Smooth muscle cell (in vitro differentiated cells): ENCODE results near the gene PCP4L1. TPM values are rescaled to one million over a fixed set of nuclear protein-coding genes. Genes with fewer than 3 reads are reported as not detected.

ENCODE experiments used
- DNase-seq: peaks from one replicate; lab custom pipeline; 2025; ENCODE audit not compliant: unreplicated experiment; lab: John Stamatoyannopoulos, UW
- H2AFZ ChIP-seq: fragments of 200-600 bp; sonication (generic); 2 replicates; pipeline ENCODE4 v1.6.0; 2016; ENCODE audit warnings: antibody characterized with exemption, low read depth, mild to moderate bottlenecking
- H3F3A ChIP-seq: fragments of 200-600 bp; sonication (generic); 2 replicates; pipeline ENCODE4 v1.6.0; 2017; ENCODE audit warnings: antibody characterized with exemption, low read depth
- H3K27ac ChIP-seq: fragments of 200-600 bp; sonication (generic); 2 replicates; pipeline ENCODE4 v1.5.1; 2016; ENCODE audit warnings: low read depth, mild to moderate bottlenecking
- H3K27me3 ChIP-seq: fragments of 200-600 bp; sonication (generic); 2 replicates; pipeline ENCODE4 v1.6.1; 2016; ENCODE audit warnings: low read depth, mild to moderate bottlenecking
- H3K36me3 ChIP-seq: fragments of 200-600 bp; sonication (generic); 2 replicates; pipeline ENCODE4 v1.5.1; 2016; ENCODE audit warnings: low read depth
- H3K4me1 ChIP-seq: fragments of 200-600 bp; sonication (generic); 2 replicates; pipeline ENCODE4 v1.5.1; 2016; ENCODE audit warnings: low read depth
- H3K4me2 ChIP-seq: fragments of 200-600 bp; sonication (generic); 2 replicates; pipeline ENCODE4 v1.6.0; 2016; ENCODE audit warnings: mild to moderate bottlenecking
- H3K4me3 ChIP-seq: fragments of 200-600 bp; sonication (generic); 2 replicates; pipeline ENCODE4 v1.5.1; 2016; ENCODE audit warnings: mild to moderate bottlenecking
- H3K79me2 ChIP-seq: fragments of 200-600 bp; sonication (generic); 2 replicates; pipeline ENCODE4 v1.6.0; 2016; ENCODE audit warnings: low read depth, mild to moderate bottlenecking
- H3K9ac ChIP-seq: fragments of 200-600 bp; sonication (generic); 2 replicates; pipeline ENCODE4 v1.6.0; 2016; ENCODE audit warnings: low read depth
- H3K9me3 ChIP-seq: fragments of 200-600 bp; sonication (generic); replicated peaks from 2 replicates; pipeline ENCODE4 v1.5.1; 2016; ENCODE audit warnings: low read depth
- H4K20me1 ChIP-seq: fragments of 200-600 bp; sonication (generic); 2 replicates; pipeline ENCODE4 v1.6.0; 2016; ENCODE audit warnings: low read depth
- WGBS: methylation state at CpG from one replicate; pipeline ENCODE4 v1.1.7; 2016; ENCODE audit warnings: low lambda C conversion rate; 5-methylcytosine and 5-hydroxymethylcytosine counted together
- polyA plus RNA-seq: library from polyadenylated mRNA; unstranded; fragments of >200 nt; fragmentation: Nextera tagmentation; extraction: Ambion mirVana; gene quantifications from 2 replicates; pipeline ENCODE4 v1.2.1, GENCODE V29; 2016
- total RNA-seq: library from RNA; depleted of rRNA; stranded (reverse); fragments of >200 nt; gene quantifications from 2 replicates; pipeline ENCODE4 v1.2.3, GENCODE V29; 2014
- TF ChIP-seq, protein P1 (sequence below): fragments of 200-600 bp; sonication (generic); IDR thresholded peaks from 2 replicates; pipeline ENCODE4 v1.5.1; 2017; ENCODE audit warnings: borderline replicate concordance, mild to moderate bottlenecking, antibody characterized with exemption; ENCODE audit not compliant: insufficient read depth, poor library complexity, severe bottlenecking

The PCP4L1 gene
- total and polyA plus RNA-seq, 2 experiments from 2014 or later: 0.13 TPM; not detected in 1

GRCh38 chr1:161266836-161267235 lies 8.3 kb downstream of the PCP4L1 start:
- no peak overlapping the region for H3K4me3 ChIP-seq
- H3K27me3 ChIP-seq: peaks cover 8% of the 10 kb centered on the region
- no peak overlapping the region for H3K27ac ChIP-seq
- H3K9ac ChIP-seq: no peak overlapping the region
- WGBS: 88% methylated on average over 2 of the region's 2 CpGs
- H2AFZ ChIP-seq: no peak overlapping the region
- H3K79me2 ChIP-seq: no peaks in the 10 kb centered on the region
- H3K36me3 ChIP-seq: no peaks in the 10 kb centered on the region
- no peaks in the 10 kb centered on the region for H3K4me1 ChIP-seq
- H3F3A ChIP-seq: no peaks in the 10 kb centered on the region
- H4K20me1 ChIP-seq: no peaks in the 10 kb centered on the region
- DNase-seq: no peak
- TF ChIP-seq, protein P1, sequence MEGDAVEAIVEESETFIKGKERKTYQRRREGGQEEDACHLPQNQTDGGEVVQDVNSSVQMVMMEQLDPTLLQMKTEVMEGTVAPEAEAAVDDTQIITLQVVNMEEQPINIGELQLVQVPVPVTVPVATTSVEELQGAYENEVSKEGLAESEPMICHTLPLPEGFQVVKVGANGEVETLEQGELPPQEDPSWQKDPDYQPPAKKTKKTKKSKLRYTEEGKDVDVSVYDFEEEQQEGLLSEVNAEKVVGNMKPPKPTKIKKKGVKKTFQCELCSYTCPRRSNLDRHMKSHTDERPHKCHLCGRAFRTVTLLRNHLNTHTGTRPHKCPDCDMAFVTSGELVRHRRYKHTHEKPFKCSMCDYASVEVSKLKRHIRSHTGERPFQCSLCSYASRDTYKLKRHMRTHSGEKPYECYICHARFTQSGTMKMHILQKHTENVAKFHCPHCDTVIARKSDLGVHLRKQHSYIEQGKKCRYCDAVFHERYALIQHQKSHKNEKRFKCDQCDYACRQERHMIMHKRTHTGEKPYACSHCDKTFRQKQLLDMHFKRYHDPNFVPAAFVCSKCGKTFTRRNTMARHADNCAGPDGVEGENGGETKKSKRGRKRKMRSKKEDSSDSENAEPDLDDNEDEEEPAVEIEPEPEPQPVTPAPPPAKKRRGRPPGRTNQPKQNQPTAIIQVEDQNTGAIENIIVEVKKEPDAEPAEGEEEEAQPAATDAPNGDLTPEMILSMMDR: no peak
- H3K4me2 ChIP-seq: no peak overlapping the region
- no peaks in the 10 kb centered on the region for H3K9me3 ChIP-seq

DNA sequence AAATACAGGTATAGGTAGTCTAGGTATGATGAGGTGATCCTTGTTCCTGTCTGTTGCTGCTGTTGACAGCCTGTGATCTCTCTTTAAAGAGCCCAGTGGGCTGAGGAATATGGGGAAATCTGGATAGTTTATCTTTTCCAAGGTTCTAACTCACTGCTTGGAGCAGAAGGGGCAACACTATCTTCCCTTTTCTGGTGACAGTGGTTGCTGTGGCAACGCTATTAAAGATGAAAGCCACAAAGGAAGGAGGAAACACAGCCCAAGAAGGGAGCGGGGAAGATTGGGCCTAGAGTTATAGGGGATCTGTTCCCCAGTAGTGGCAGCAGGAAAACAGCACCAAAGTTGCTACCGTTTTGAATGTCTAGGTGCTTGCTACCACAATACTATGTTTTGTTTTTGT lies 8.8 kb downstream of the PCP4L1 start:
- no peak overlapping the region for H2AFZ ChIP-seq
- H3K27ac ChIP-seq: no peak overlapping the region
- TF ChIP-seq, protein P1: no peak
- H3K9ac ChIP-seq: no peak overlapping the region
- 73% methylated on average over 3 of the region's 3 CpGs for WGBS
- no peaks in the 10 kb centered on the region for H3K4me1 ChIP-seq
- peaks cover 6% of the 10 kb centered on the region for H3K27me3 ChIP-seq
- H4K20me1 ChIP-seq: no peaks in the 10 kb centered on the region
- no peaks in the 10 kb centered on the region for H3K9me3 ChIP-seq
- H3K79me2 ChIP-seq: no peaks in the 10 kb centered on the region
- no peak overlapping the region for H3K4me2 ChIP-seq
- no peaks in the 10 kb centered on the region for H3F3A ChIP-seq
- DNase-seq: no peak
- H3K36me3 ChIP-seq: no peaks in the 10 kb centered on the region
- no peak overlapping the region for H3K4me3 ChIP-seq

DNA sequence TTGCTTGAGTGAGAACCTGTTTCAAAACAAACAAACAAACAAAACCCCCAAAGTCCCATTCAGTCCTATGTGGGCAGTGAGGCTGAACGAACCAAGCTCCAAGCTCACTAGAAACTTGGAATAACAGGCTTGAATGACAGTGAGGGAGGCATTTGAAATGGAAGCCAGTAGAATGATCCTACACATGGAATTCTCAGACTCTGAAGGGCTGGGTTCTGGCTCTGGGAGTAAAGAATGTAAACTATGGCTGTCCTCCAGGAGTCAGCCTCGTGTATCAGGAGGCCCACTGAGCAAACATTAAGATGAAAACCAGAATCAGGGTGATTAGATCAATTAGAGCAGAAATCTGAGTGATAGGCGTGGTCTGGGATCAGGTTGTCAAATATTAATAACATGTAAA lies 14.9 kb downstream of the PCP4L1 start:
- TF ChIP-seq, protein P1: no peak
- no peak for DNase-seq
- H3K4me1 ChIP-seq: no peaks in the 10 kb centered on the region
- WGBS: 59% methylated on average over 3 of the region's 3 CpGs
- no peak overlapping the region for H2AFZ ChIP-seq
- no peak overlapping the region for H3K4me3 ChIP-seq
- H3K79me2 ChIP-seq: no peaks in the 10 kb centered on the region
- no peaks in the 10 kb centered on the region for H3K9me3 ChIP-seq
- no peak overlapping the region for H3K9ac ChIP-seq
- peaks cover 15% of the 10 kb centered on the region for H3K27me3 ChIP-seq
- no peak overlapping the region for H3K4me2 ChIP-seq
- no peaks in the 10 kb centered on the region for H3F3A ChIP-seq
- no peaks in the 10 kb centered on the region for H4K20me1 ChIP-seq
- no peak overlapping the region for H3K27ac ChIP-seq
- H3K36me3 ChIP-seq: no peaks in the 10 kb centered on the region

DNA sequence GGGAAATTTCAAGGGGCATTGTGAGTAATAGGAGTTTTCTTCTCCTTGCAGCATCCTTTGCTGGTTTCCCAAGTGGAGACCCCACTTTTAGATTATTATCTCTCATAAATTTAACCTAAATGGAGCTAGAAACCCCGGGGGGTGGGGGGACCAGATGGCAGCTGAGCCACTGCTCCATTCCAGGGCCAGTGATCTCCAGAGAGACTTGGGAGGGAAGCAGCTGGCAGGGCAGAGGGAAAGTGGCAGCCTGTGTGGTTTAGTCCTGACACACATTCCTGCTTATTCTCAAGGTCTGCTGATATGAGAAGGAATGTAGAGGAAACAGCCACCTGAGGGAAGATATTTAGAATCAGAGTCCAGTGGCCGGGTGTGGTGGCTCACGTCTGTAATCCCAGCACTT lies 16.3 kb downstream of the PCP4L1 start:
- no peak overlapping the region for H2AFZ ChIP-seq
- H3K27ac ChIP-seq: no peak overlapping the region
- no peak overlapping the region for H3K4me3 ChIP-seq
- no peak overlapping the region for H3K4me2 ChIP-seq
- no peaks in the 10 kb centered on the region for H3K36me3 ChIP-seq
- no peaks in the 10 kb centered on the region for H3F3A ChIP-seq
- H3K9ac ChIP-seq: no peak overlapping the region
- TF ChIP-seq, protein P1: no peak
- H4K20me1 ChIP-seq: no peaks in the 10 kb centered on the region
- H3K27me3 ChIP-seq: peaks cover 28% of the 10 kb centered on the region
- WGBS: 63% methylated on average over 3 of the region's 3 CpGs
- no peak for DNase-seq
- H3K9me3 ChIP-seq: no peaks in the 10 kb centered on the region
- no peaks in the 10 kb centered on the region for H3K4me1 ChIP-seq
- no peaks in the 10 kb centered on the region for H3K79me2 ChIP-seq
